OCI-LY3 (cell line): ENCODE data around the gene RSKR.
"Not testable (repeated sequence)": the region's sequence is repeated elsewhere in the genome, so short reads cannot be mapped to it uniquely, and the experiment has no call there.

ENCODE experiments used
- H2AFZ ChIP-seq: fragments of 200-600, 300-600 bp; shearing (Covaris generic); 2 replicates; pipeline ENCODE4 v1.6.0; 2014; ENCODE audit warnings: antibody characterized with exemption, low read depth, low read length
- H3K27ac ChIP-seq: fragments of 200-600, 300-600 bp; sonication (generic); 2 replicates; pipeline ENCODE4 v1.5.1; 2014; ENCODE audit warnings: mild to moderate bottlenecking, low read length, moderate library complexity, mixed read lengths
- H3K27me3 ChIP-seq: fragments of 200-600, 300-600 bp; sonication (generic); 2 replicates; pipeline ENCODE4 v1.6.1; 2014; ENCODE audit warnings: low read depth, low read length, mixed read lengths
- H3K36me3 ChIP-seq: fragments of 200-600, 300-600 bp; sonication (generic); replicated peaks from 2 replicates; pipeline ENCODE3; 2014; ENCODE audit warnings: low read depth, low read length, mixed read lengths
- H3K4me1 ChIP-seq: fragments of 300-600, 200-600 bp; sonication (generic); 2 replicates; pipeline ENCODE4 v1.6.1; 2014; ENCODE audit warnings: low read length, mixed read lengths
- H3K4me2 ChIP-seq: fragments of 200-600, 300-600 bp; sonication (generic); 2 replicates; pipeline ENCODE4 v1.6.1; 2014; ENCODE audit warnings: low read length, mixed read lengths
- H3K4me3 ChIP-seq: fragments of 300-600, 200-600 bp; sonication (generic); 2 replicates; pipeline ENCODE4 v1.5.1; 2014; ENCODE audit warnings: antibody characterized with exemption, mild to moderate bottlenecking, low read length, moderate library complexity
- H3K79me2 ChIP-seq: fragments of 300-600, 200-600 bp; shearing (Covaris generic); 2 replicates; pipeline ENCODE4 v1.6.1; 2014; ENCODE audit warnings: mild to moderate bottlenecking, low read length, mixed read lengths
- H3K9ac ChIP-seq: fragments of 300-600, 200-600 bp; shearing (Covaris generic); 2 replicates; pipeline ENCODE4 v1.6.0; 2014; ENCODE audit warnings: mild to moderate bottlenecking, low read length, moderate library complexity
- H3K9me3 ChIP-seq: fragments of 200-600, 300-600 bp; shearing (Covaris generic); 2 replicates; pipeline ENCODE4 v1.6.1; 2014; ENCODE audit warnings: low read length, mixed read lengths; ENCODE audit not compliant: insufficient read depth
- H4K20me1 ChIP-seq: fragments of 200-600, 300-600 bp; sonication (generic); 2 replicates; pipeline ENCODE4 v1.6.1; 2016; ENCODE audit warnings: low read length, mixed read lengths; ENCODE audit not compliant: insufficient read depth
- EZH2phosphoT487 ChIP-seq: fragments of 200-600 bp; shearing (Covaris generic); IDR thresholded peaks from 2 replicates; pipeline ENCODE4 v1.6.1; 2018; ENCODE audit warnings: antibody characterized with exemption, mixed run types, low read depth
- TF ChIP-seq, protein P1 (sequence below): fragments of 200-600, 300-600 bp; sonication (generic); IDR thresholded peaks from 2 replicates; pipeline ENCODE4 v1.5.1; 2014; ENCODE audit warnings: antibody characterized with exemption, low read length, low read depth

Gene RSKR

DNA sequence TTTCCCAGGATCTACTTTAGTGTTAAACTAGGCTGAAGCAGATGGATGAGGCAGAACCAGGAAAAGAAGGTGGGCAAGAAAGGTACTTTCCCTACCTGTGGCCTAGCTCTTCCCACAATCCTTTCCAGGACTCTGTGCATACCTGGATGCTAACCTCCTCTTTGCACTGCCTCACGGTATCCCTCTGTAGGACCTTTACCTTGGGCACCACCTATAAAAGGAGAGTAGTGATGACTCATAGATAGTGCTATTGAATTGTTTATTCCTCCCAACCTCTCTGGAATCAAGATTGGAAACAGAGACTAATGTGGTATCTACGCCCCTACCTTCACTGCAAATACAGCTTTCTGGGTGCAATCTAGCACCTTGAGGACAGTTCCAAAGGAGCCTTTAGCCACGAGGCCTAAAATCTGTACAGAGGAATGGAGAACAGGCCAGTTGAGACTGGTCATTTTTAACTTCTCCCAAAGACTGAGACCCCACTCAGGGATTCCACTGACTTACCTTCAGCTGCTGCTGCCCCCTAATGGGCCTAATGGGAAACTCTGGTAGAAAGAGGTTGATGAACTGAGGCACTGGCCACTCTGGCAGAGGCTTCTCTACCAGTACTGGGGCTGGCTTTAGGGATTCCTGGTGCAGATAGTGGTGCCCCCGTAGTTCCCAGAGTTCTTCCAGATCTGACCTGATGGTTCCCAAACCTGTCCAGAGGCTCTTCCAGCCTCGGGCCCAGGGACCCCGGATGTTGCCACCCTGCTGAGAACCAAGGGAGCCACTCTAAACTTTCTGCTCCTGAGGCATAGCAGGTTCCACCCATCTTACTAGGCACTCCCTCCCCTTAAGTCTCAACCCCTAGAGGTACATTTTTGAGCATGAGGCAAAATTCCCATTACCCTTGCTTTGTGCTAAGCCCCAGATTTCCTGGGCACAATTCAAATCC lies 781 bp downstream of the RSKR start:
- H3K9ac ChIP-seq = no peak overlapping the region
- H3K27ac ChIP-seq = no peak overlapping the region
- H3K4me2 ChIP-seq = no peak overlapping the region
- peaks cover 74% of the 10 kb centered on the region for H3K36me3 ChIP-seq
- no peaks in the 10 kb centered on the region for H3K9me3 ChIP-seq
- no peak overlapping the region for H2AFZ ChIP-seq
- no peaks in the 10 kb centered on the region for H3K27me3 ChIP-seq
- peaks cover 15% of the 10 kb centered on the region for H3K4me1 ChIP-seq
- no peak for TF ChIP-seq EZH2phosphoT487
- TF ChIP-seq, protein P1, sequence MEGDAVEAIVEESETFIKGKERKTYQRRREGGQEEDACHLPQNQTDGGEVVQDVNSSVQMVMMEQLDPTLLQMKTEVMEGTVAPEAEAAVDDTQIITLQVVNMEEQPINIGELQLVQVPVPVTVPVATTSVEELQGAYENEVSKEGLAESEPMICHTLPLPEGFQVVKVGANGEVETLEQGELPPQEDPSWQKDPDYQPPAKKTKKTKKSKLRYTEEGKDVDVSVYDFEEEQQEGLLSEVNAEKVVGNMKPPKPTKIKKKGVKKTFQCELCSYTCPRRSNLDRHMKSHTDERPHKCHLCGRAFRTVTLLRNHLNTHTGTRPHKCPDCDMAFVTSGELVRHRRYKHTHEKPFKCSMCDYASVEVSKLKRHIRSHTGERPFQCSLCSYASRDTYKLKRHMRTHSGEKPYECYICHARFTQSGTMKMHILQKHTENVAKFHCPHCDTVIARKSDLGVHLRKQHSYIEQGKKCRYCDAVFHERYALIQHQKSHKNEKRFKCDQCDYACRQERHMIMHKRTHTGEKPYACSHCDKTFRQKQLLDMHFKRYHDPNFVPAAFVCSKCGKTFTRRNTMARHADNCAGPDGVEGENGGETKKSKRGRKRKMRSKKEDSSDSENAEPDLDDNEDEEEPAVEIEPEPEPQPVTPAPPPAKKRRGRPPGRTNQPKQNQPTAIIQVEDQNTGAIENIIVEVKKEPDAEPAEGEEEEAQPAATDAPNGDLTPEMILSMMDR = peak; percentile 75
- 0 out of 2 replicates have a peak, but pooled peaks cover 11% of the 10 kb centered on the region for H4K20me1 ChIP-seq
- H3K4me3 ChIP-seq = no peak overlapping the region
- no peaks in the 10 kb centered on the region for H3K79me2 ChIP-seq

DNA sequence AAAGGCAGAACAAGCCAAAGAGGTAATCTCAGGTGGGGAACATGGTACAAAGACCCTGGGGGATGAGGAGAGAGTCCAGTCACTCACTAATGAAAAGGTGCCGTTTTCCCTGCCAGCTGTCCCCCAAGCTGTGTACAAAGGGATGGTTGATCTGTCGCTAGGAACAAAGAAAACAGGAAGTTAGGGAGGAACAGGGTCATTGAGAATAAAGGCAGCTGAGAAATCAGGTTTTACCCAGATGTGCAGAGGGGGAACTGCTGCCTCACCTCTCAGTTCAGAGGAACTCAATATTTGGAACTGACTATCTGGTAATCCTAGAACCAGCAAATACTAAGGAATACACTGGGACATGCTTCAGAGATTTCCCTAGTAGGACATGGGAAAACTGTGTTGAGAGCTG lies 1.5 kb downstream of the RSKR start:
- H4K20me1 ChIP-seq = 0 out of 2 replicates have a peak, but pooled peaks cover 11% of the 10 kb centered on the region
- no peaks in the 10 kb centered on the region for H3K27me3 ChIP-seq
- TF ChIP-seq, protein P1 = no peak
- H3K9ac ChIP-seq = no peak overlapping the region
- H3K27ac ChIP-seq = no peak overlapping the region
- peaks cover 15% of the 10 kb centered on the region for H3K4me1 ChIP-seq
- H3K36me3 ChIP-seq = peaks cover 74% of the 10 kb centered on the region
- H3K4me3 ChIP-seq = no peak overlapping the region
- H2AFZ ChIP-seq = no peak overlapping the region
- no peaks in the 10 kb centered on the region for H3K79me2 ChIP-seq
- H3K4me2 ChIP-seq = no peak overlapping the region
- no peaks in the 10 kb centered on the region for H3K9me3 ChIP-seq

DNA sequence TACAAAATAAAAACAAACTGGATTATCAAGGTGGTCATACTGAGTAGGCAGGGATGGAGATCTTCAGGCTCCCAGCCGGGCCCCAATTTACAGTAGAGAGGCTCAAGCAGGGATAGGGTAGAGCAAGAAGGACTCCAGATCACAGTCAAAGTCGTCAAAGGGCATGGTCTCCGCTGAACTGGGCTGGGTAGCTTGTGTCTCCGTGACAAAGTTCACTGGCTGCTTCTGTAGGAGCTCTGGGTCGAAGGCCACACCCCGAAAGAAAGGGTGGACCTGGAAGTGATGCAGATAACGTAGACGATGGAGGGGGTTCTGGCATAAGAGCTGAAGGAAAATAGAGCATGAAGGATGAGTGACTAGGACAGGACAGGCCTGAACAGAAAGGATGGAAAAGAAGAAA lies 3.6 kb downstream of the RSKR start:
- no peak for TF ChIP-seq EZH2phosphoT487
- TF ChIP-seq, protein P1 = no peak
- Histone ChIP-seq H4K20me1 (0 out of 2 replicates have a peak, but pooled peaks cover 6% of the 10 kb centered on the region), H3K4me1 (peaks cover 6% of the 10 kb centered on the region), H2AFZ (no peak overlapping the region), H3K4me2 (no peak overlapping the region), H3K79me2 (no peaks in the 10 kb centered on the region), H3K9me3 (no peaks in the 10 kb centered on the region), H3K36me3 (peaks cover 60% of the 10 kb centered on the region), H3K27ac (no peak overlapping the region), H3K4me3 (no peak overlapping the region), H3K27me3 (no peaks in the 10 kb centered on the region), H3K9ac (no peak overlapping the region)

DNA sequence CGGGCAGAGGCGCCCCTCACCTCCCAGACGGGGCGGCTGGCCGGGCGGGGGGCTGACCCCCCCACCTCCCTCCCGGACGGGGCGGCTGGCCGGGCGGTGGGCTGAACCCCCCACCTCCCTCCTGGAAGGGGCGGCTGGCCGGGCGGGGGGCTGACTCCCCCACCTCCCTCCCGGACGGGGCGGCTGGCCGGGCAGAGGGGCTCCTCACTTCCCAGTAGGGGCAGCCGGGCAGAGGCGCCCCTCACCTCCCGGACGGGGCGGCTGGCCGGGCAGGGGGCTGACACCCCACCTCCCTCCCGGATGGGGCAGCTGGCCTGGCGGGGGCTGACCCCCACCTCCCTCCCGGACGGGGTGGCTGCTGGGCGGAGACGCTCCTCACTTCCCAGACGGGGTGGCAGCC lies 10.0 kb downstream of the RSKR start:
- H3K9me3 ChIP-seq, H3K4me3 ChIP-seq, H3K27me3 ChIP-seq, H3K4me1 ChIP-seq, H3K9ac ChIP-seq, H3K79me2 ChIP-seq, H3K27ac ChIP-seq, H4K20me1 ChIP-seq, H2AFZ ChIP-seq, H3K4me2 ChIP-seq, H3K36me3 ChIP-seq: not testable (repeated sequence)
